ENCODE results near the gene WWC1.

DNA sequence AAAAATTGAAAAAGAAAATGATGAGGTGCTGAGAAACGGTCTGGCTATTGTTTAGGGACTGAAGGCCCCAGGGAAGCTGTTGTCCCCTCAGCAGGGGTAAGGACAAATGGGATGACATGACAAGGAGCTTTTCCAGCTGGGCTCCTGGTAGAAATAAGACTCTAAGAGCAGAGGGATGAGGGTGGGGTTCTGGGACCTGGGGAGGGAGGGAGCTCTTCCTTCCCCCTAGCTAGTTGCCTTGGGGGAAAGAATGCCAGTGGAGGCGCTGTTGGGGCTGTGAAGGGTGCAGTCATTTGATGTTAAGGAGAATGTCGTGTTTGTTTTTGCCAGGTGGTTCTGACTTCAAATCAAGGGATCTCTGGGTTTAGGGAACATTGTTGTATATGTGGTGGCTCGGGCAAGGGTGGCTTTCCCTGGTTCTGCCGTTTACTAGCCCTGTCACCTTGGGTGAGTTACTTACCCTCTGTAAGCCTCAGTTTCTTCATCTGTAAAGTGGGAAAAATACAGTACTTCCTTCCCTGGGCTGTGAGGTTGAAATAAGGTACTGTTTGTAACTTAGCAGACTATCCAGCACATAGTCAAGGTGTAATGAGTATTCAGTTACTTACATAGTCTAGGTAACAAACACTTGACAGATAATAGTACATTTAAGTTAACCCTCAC is 47.8 kb downstream of the WWC1 start:
- TF ChIP-seq, protein P1, sequence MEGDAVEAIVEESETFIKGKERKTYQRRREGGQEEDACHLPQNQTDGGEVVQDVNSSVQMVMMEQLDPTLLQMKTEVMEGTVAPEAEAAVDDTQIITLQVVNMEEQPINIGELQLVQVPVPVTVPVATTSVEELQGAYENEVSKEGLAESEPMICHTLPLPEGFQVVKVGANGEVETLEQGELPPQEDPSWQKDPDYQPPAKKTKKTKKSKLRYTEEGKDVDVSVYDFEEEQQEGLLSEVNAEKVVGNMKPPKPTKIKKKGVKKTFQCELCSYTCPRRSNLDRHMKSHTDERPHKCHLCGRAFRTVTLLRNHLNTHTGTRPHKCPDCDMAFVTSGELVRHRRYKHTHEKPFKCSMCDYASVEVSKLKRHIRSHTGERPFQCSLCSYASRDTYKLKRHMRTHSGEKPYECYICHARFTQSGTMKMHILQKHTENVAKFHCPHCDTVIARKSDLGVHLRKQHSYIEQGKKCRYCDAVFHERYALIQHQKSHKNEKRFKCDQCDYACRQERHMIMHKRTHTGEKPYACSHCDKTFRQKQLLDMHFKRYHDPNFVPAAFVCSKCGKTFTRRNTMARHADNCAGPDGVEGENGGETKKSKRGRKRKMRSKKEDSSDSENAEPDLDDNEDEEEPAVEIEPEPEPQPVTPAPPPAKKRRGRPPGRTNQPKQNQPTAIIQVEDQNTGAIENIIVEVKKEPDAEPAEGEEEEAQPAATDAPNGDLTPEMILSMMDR (IDR thresholded peaks at IDR 0.05; ENCODE audit: low read length): no peak
- no peak for TF ChIP-seq EZH2 (optimal IDR thresholded peaks at IDR 0.05; ENCODE audit: low read depth, low read length)
- no peak for TF ChIP-seq EZH2phosphoT487 (IDR thresholded peaks at IDR 0.05; ENCODE audit: low read length)
